ENCODE results near the gene EXOC4. TPM values are rescaled to one million over a fixed set of nuclear protein-coding genes. Genes with fewer than 3 reads are reported as not detected.

Gene EXOC4
- total RNA-seq, 1 donor from 2014 or later: 145 TPM

DNA sequence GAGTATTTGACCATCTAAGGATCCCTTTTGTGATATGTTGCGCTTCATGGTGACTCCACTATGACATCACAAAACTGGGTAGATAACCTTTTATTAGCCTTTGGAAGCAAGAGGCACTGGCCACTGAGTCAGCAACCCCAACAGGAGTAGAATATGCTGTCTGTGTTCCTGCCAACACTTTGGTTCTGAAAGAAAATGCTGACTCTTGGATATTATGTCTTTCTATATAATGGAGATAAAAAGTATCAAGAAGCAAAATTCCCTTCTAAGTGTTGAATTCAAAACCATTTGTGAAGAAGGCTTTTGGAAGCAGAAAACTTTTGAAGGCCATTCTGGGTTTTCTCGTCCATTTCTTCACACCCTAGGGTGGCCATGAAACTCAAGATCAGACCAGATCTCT, 528.0 kb downstream of the EXOC4 start:
- TF ChIP-seq, protein P1, sequence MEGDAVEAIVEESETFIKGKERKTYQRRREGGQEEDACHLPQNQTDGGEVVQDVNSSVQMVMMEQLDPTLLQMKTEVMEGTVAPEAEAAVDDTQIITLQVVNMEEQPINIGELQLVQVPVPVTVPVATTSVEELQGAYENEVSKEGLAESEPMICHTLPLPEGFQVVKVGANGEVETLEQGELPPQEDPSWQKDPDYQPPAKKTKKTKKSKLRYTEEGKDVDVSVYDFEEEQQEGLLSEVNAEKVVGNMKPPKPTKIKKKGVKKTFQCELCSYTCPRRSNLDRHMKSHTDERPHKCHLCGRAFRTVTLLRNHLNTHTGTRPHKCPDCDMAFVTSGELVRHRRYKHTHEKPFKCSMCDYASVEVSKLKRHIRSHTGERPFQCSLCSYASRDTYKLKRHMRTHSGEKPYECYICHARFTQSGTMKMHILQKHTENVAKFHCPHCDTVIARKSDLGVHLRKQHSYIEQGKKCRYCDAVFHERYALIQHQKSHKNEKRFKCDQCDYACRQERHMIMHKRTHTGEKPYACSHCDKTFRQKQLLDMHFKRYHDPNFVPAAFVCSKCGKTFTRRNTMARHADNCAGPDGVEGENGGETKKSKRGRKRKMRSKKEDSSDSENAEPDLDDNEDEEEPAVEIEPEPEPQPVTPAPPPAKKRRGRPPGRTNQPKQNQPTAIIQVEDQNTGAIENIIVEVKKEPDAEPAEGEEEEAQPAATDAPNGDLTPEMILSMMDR (IDR thresholded peaks at IDR 0.05; ENCODE audit: unreplicated experiment): no peak
- Mint-ChIP-seq H3K4me3 (ENCODE audit: low read depth) (no peak overlapping the region), H3K9me3 (ENCODE audit: low read depth) (peaks cover 8% of the 10 kb centered on the region), H3K36me3 (ENCODE audit: insufficient read depth) (peaks cover 14% of the 10 kb centered on the region), H3K4me1 (ENCODE audit: low read depth) (no peaks in the 10 kb centered on the region), H3K27ac (no peak overlapping the region), H3K27me3 (no peaks in the 10 kb centered on the region)
- DNase-seq (ENCODE audit: low spot score, unreplicated experiment): no peak

DNA sequence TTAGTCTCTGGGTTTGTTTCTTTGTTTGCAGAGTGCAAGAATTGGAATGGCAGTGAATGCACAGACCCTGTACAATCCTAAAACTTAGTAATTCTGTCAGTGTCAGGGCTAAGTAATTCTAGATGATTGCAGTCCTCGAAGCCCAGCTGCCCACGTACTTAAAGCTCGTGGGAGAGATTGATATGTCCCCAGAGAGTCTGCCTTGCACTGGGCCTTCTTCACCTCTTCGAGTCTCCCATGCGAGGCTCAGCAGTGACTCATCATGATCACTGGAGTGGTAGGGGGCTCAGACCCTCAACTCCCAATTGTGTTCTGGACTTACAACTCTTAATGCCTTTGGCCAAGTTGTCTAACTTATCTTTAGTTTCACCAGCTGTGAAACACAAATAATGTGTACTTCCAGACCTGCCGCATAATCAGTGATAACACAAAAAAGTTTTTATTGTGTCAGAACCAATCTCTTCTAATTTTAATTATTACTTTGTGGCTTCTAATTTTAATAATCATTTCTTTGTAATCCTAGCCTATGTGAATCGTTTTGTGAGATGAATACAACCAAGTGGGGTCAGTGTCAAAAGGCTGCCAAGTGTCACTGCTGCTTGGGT, 528.7 kb downstream of the EXOC4 start:
- Mint-ChIP-seq H3K27me3 (no peaks in the 10 kb centered on the region), H3K4me3 (ENCODE audit: low read depth) (no peak overlapping the region), H3K9me3 (ENCODE audit: low read depth) (peaks cover 8% of the 10 kb centered on the region), H3K27ac (no peak overlapping the region), H3K4me1 (ENCODE audit: low read depth) (no peaks in the 10 kb centered on the region), H3K36me3 (ENCODE audit: insufficient read depth) (peaks cover 14% of the 10 kb centered on the region)
- no peak for DNase-seq (ENCODE audit: low spot score, unreplicated experiment)
- TF ChIP-seq, protein P1 (IDR thresholded peaks at IDR 0.05; ENCODE audit: unreplicated experiment): no peak

GRCh38 chr7:133782470-133782869, 529.6 kb downstream of the EXOC4 start:
- peaks cover 14% of the 10 kb centered on the region for H3K36me3 Mint-ChIP-seq (ENCODE audit: insufficient read depth)
- DNase-seq (ENCODE audit: low spot score, unreplicated experiment): no peak
- no peak overlapping the region for H3K27ac Mint-ChIP-seq
- no peak overlapping the region for H3K4me3 Mint-ChIP-seq (ENCODE audit: low read depth)
- H3K4me1 Mint-ChIP-seq (ENCODE audit: low read depth): no peaks in the 10 kb centered on the region
- TF ChIP-seq, protein P1 (IDR thresholded peaks at IDR 0.05; ENCODE audit: unreplicated experiment): no peak
- peaks cover 8% of the 10 kb centered on the region for H3K9me3 Mint-ChIP-seq (ENCODE audit: low read depth)
- H3K27me3 Mint-ChIP-seq: no peaks in the 10 kb centered on the region

DNA sequence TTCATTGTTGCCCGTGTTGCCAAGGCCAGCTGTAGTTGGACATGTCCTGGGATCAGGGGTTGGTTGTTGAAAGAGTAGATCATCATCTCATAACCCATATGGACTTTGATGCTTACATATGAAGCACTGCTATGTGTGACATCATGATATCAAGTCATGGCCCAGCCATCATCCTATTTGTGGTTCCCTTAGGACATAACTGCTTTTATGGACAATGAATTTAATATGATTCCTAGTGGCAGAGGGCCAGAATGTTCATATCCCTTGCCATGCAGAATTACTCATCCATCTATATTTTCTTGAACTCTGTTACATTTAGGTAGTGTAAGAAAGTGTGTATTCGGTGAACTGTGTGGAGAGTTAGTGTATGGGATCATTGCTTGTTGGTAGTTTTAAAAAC, 530.4 kb downstream of the EXOC4 start:
- Mint-ChIP-seq H3K9me3 (ENCODE audit: low read depth) (peaks cover 8% of the 10 kb centered on the region), H3K27ac (no peak overlapping the region), H3K36me3 (ENCODE audit: insufficient read depth) (peaks cover 9% of the 10 kb centered on the region), H3K27me3 (no peaks in the 10 kb centered on the region), H3K4me3 (ENCODE audit: low read depth) (no peak overlapping the region), H3K4me1 (ENCODE audit: low read depth) (no peaks in the 10 kb centered on the region)
- TF ChIP-seq, protein P1 (IDR thresholded peaks at IDR 0.05; ENCODE audit: unreplicated experiment): no peak
- no peak for DNase-seq (ENCODE audit: low spot score, unreplicated experiment)

DNA sequence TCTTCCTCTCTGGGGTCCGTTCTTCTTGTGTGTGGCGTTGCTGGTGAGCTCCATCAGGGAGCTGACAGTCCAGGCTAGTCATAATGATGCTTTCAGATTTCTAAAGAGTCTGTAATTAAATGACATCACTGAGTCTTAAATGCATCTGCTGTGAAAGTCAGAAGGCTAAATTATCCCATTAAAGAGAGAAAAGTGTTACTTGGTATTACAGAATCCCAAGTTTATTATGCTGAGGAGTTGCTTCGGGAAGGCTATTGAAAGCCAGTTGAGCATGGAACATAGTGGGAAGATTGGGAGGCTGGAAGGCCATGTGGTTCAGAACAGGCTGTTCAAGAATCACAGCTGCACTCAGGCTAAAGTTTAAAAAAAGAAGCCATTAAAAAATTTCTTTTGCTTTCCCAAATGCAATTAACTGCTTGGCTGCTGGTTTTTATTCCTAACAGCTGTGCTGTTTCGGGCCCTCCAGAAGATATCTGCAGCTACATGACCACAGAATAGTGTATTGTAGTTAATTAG, 531.7 kb downstream of the EXOC4 start:
- Mint-ChIP-seq H3K27ac (no peak overlapping the region), H3K36me3 (ENCODE audit: insufficient read depth) (peaks cover 1% of the 10 kb centered on the region), H3K4me1 (ENCODE audit: low read depth) (no peaks in the 10 kb centered on the region), H3K27me3 (no peaks in the 10 kb centered on the region), H3K4me3 (ENCODE audit: low read depth) (no peak overlapping the region), H3K9me3 (ENCODE audit: low read depth) (peaks cover 4% of the 10 kb centered on the region)
- no peak for DNase-seq (ENCODE audit: low spot score, unreplicated experiment)
- TF ChIP-seq, protein P1 (IDR thresholded peaks at IDR 0.05; ENCODE audit: unreplicated experiment): no peak

All from progenitor cell of endocrine pancreas (in vitro differentiated cells).